A549 (cell line): ENCODE measurements around the gene WDHD1. TPM values are rescaled to one million over a fixed set of nuclear protein-coding genes. Genes with fewer than 3 reads are reported as not detected.
A peak's percentile ranks its signal among the peaks of the same experiment; 100 is the strongest.

Source experiments
- ATAC-seq, 2 experiments: fragments of 200-7000 bp in 1 of 2; fragments of >200 bp in 1 of 2; cut with Nextera tagmentation in 1 of 2; cut with Tn5 transposase in 1 of 2; 3 replicates each; pipeline versions ENCODE4 v1.8.0 to v1.9.1; 2018 to 2020; ENCODE audit warnings: mild to moderate bottlenecking in 1 of 2, moderate library complexity in 1 of 2
- CTCF ChIA-PET: fragments of 300-600 bp; sonication (Branson Sonifier 250); formaldehyde crosslinking; extraction: SDS; loops from one replicate; lab custom pipeline; 2021; ENCODE audit warnings: antibody characterized with exemption, inconsistent platforms; lab: Yijun Ruan, JAX
- POLR2A ChIA-PET: fragments of 350-600 bp; formaldehyde crosslinking; extraction: SDS; loops from one replicate; lab custom pipeline; 2021; ENCODE audit warnings: antibody characterized with exemption, inconsistent platforms; lab: Yijun Ruan, JAX
- DNase-seq, 2 experiments: peaks; one replicate each; pipeline versions ENCODE4 v3.0.0 to v3.0.0-alpha.2; 2011 to 2016; ENCODE audit warnings: low read depth in 1 of 2, low spot score in 1 of 2
- FAIRE-seq: peaks from 2 replicates; lab custom pipeline; 2011; peaks lifted over from hg19 to GRCh38; lab: Jason Lieb, UNC
- H3K27ac ChIP-seq, 2 experiments: fragments of >200 bp; sonication (Bioruptor Twin); formaldehyde crosslinking; 3 replicates each; pipeline ENCODE4 v1.5.1; 2016 to 2017
- H3K4me1 ChIP-seq: fragments of >200 bp; sonication (Bioruptor Twin); formaldehyde crosslinking; 3 replicates; pipeline ENCODE4 v1.6.1; 2016
- H3K4me2 ChIP-seq: fragments of >200 bp; sonication (Bioruptor Twin); formaldehyde crosslinking; 3 replicates; pipeline ENCODE4 v1.6.1; 2016
- H3K4me3 ChIP-seq: fragments of >200 bp; sonication (Bioruptor Twin); formaldehyde crosslinking; 3 replicates; pipeline ENCODE4 v1.5.1; 2016
- H3K9me3 ChIP-seq: fragments of >200 bp; sonication (Bioruptor Twin); formaldehyde crosslinking; 3 replicates; pipeline ENCODE4 v1.6.1; 2016
- CBX2 ChIP-seq: fragments of 200-600 bp; sonication (generic); IDR thresholded peaks from 2 replicates; pipeline ENCODE4 v1.6.1; 2016; ENCODE audit warnings: low read depth, mild to moderate bottlenecking, borderline replicate concordance
- CBX8 ChIP-seq: fragments of 200-600 bp; sonication (generic); IDR thresholded peaks from 2 replicates; pipeline ENCODE4 v1.6.1; 2016
- CHD2 ChIP-seq: fragments of 150-350 bp; IDR thresholded peaks from 2 replicates; pipeline ENCODE4 v1.6.1; 2014; ENCODE audit warnings: low read length; ENCODE audit not compliant: partially characterized antibody
- CHD4 ChIP-seq: fragments of 200-600 bp; sonication (generic); IDR thresholded peaks from 2 replicates; pipeline ENCODE4 v1.6.1; 2016; ENCODE audit warnings: antibody characterized with exemption, mild to moderate bottlenecking, borderline replicate concordance
- EHF ChIP-seq: fragments of 250-450 bp; sonication (Bioruptor Pico); IDR thresholded peaks from 2 replicates; pipeline ENCODE4 v1.5.0; 2020; ENCODE audit warnings: mild to moderate bottlenecking
- FOSL2 ChIP-seq, 2 experiments: fragments of 450-650 bp in 1 of 2; fragments of >200 bp in 1 of 2; sonication (Bioruptor Twin) in 1 of 2; formaldehyde crosslinking; IDR thresholded peaks; 2 replicates each; pipeline versions ENCODE4 v1.5.0 to v1.6.1; 2016 to 2020; ENCODE audit warnings: mild to moderate bottlenecking in 1 of 2, moderate library complexity in 1 of 2
- HDAC2 ChIP-seq: fragments of 200-600 bp; sonication (generic); IDR thresholded peaks from 2 replicates; pipeline ENCODE4 v1.6.1; 2016
- HOXA7 ChIP-seq: fragments of 250-450 bp; sonication (Bioruptor Pico); IDR thresholded peaks from 2 replicates; pipeline ENCODE4 v1.5.0; 2020; ENCODE audit warnings: mild to moderate bottlenecking, moderate library complexity
- HOXB5 ChIP-seq: fragments of 250-450 bp; sonication (Bioruptor Pico); IDR thresholded peaks from 2 replicates; pipeline ENCODE4 v1.5.0; 2020; ENCODE audit warnings: mild to moderate bottlenecking, moderate library complexity
- JUNB ChIP-seq: fragments of >200 bp; sonication (Bioruptor Twin); formaldehyde crosslinking; IDR thresholded peaks from 2 replicates; pipeline ENCODE4 v1.6.1; 2016
- KDM1A ChIP-seq: fragments of 200-600 bp; sonication (generic); IDR thresholded peaks from 2 replicates; pipeline ENCODE4 v1.6.1; 2016; ENCODE audit warnings: low read depth, mild to moderate bottlenecking
- KDM5A ChIP-seq: fragments of 200-600 bp; sonication (generic); IDR thresholded peaks from 2 replicates; pipeline ENCODE4 v1.6.1; 2016; ENCODE audit warnings: antibody characterized with exemption, mild to moderate bottlenecking
- MAFK ChIP-seq: fragments of 450-650 bp; IDR thresholded peaks from 2 replicates; pipeline ENCODE4 v1.6.1; 2014; ENCODE audit not compliant: partially characterized antibody
- MAZ ChIP-seq: fragments of 150-350 bp; IDR thresholded peaks from 2 replicates; pipeline ENCODE4 v1.6.1; 2014; ENCODE audit warnings: antibody characterized with exemption, low read depth, low read length, borderline replicate concordance
- MYC ChIP-seq: IDR thresholded peaks from 2 replicates; pipeline ENCODE4 v1.6.1; 2012; ENCODE audit warnings: mild to moderate bottlenecking, inconsistent platforms, low read length, improper control_type of control experiment, borderline replicate concordance
- NFE2L2 ChIP-seq: fragments of 150-350 bp; conservative IDR thresholded peaks from 2 replicates; pipeline ENCODE4 v1.6.1; 2014; ENCODE audit warnings: low read length
- NPAS2 ChIP-seq: fragments of 250-450 bp; sonication (Bioruptor Pico); IDR thresholded peaks from 2 replicates; pipeline ENCODE4 v1.8.0; 2022; ENCODE audit warnings: mild to moderate bottlenecking, moderate library complexity, borderline replicate concordance
- NR3C1 ChIP-seq: fragments of >200 bp; sonication (Bioruptor Twin); formaldehyde crosslinking; IDR thresholded peaks from 3 replicates; pipeline ENCODE4 v1.6.1; 2017
- PHF8 ChIP-seq: fragments of 200-600 bp; sonication (generic); IDR thresholded peaks from 2 replicates; pipeline ENCODE4 v1.6.1; 2016; ENCODE audit warnings: low read depth, mild to moderate bottlenecking, antibody characterized with exemption, moderate library complexity, borderline replicate concordance
- POLR2A ChIP-seq: IDR thresholded peaks from 2 replicates; pipeline ENCODE4 v1.6.1; 2012; ENCODE audit warnings: mild to moderate bottlenecking, low read length
- POLR2AphosphoS2 ChIP-seq: conservative IDR thresholded peaks from 2 replicates; pipeline ENCODE4 v1.6.1; 2012; ENCODE audit warnings: low read length, improper control_type of control experiment, inconsistent platforms
- RARB ChIP-seq: fragments of 250-450 bp; sonication (Bioruptor Pico); IDR thresholded peaks from 2 replicates; pipeline ENCODE4 v1.8.0; 2021; ENCODE audit warnings: mild to moderate bottlenecking, moderate library complexity
- RFX5 ChIP-seq: fragments of 450-650 bp; IDR thresholded peaks from 2 replicates; pipeline ENCODE4 v1.7.1; 2014; ENCODE audit warnings: antibody characterized with exemption, mild to moderate bottlenecking, moderate library complexity
- SMC3 ChIP-seq: fragments of >200 bp; sonication (Bioruptor Twin); formaldehyde crosslinking; IDR thresholded peaks from 3 replicates; pipeline ENCODE4 v1.6.1; 2018; ENCODE audit warnings: inconsistent platforms
- TFCP2L1 ChIP-seq: fragments of 250-450 bp; sonication (Bioruptor Pico); IDR thresholded peaks from 2 replicates; pipeline ENCODE4 v1.5.0; 2021; ENCODE audit warnings: mild to moderate bottlenecking
- ZFP36 ChIP-seq: fragments of 450-650 bp; IDR thresholded peaks from 2 replicates; pipeline ENCODE4 v1.6.1; 2014; ENCODE audit warnings: borderline replicate concordance; ENCODE audit not compliant: partially characterized antibody
- ZNF302 ChIP-seq: fragments of 250-450 bp; sonication (Bioruptor Pico); IDR thresholded peaks from 2 replicates; pipeline ENCODE4 v1.9.0; 2021; ENCODE audit warnings: inconsistent platforms, mild to moderate bottlenecking, moderate library complexity
- WGBS: methylation state at CpG from one replicate; pipeline ENCODE4 v1.1.6; 2017; ENCODE audit errors: missing lambda C conversion rate; 5-methylcytosine and 5-hydroxymethylcytosine counted together
- polyA plus RNA-seq, 4 experiments: library from polyadenylated mRNA; depleted of rRNA in 3 of 4; stranded (reverse); fragments of >200 nt; fragmentation: RNase III in 1 of 4; extraction: RNeasy Plus Mini Kit Qiagen cat#74134 plus additional on column Dnase treatment in 1 of 4; gene quantifications; 2 replicates in 3 of 4; 3 replicates in 1 of 4; pipeline ENCODE4 v1.2.3, GENCODE V29; 2011 to 2017
- TF ChIP-seq, protein P1 (sequence below): fragments of 200-600 bp; sonication (generic); IDR thresholded peaks from 2 replicates; pipeline ENCODE4 v1.6.1; 2016; ENCODE audit warnings: antibody characterized with exemption, mild to moderate bottlenecking, moderate library complexity
- TF ChIP-seq, protein P2 (sequence below): IDR thresholded peaks from 2 replicates; pipeline ENCODE4 v1.6.1; 2012
- TF ChIP-seq, protein P3 (sequence below): fragments of 150-350 bp; IDR thresholded peaks from 2 replicates; pipeline ENCODE4 v1.6.1; 2014; ENCODE audit warnings: low read depth, mild to moderate bottlenecking, low read length
- TF ChIP-seq, protein P4 (sequence below): IDR thresholded peaks from 2 replicates; pipeline ENCODE4 v1.6.1; 2012
- TF ChIP-seq, protein P5 (sequence below): fragments of >200 bp; sonication (Bioruptor Twin); formaldehyde crosslinking; IDR thresholded peaks from 2 replicates; pipeline ENCODE4 v1.6.1; 2016
- TF ChIP-seq, protein P6 (sequence below): fragments of >200 bp; sonication (Bioruptor Twin); formaldehyde crosslinking; IDR thresholded peaks from 3 replicates; pipeline ENCODE4 v1.5.1; 2016

WDHD1 gene
- polyA plus RNA-seq, 2 of the 4 experiments (the other 2 are of a cell fraction) = 16.3 to 35.6 TPM

DNA sequence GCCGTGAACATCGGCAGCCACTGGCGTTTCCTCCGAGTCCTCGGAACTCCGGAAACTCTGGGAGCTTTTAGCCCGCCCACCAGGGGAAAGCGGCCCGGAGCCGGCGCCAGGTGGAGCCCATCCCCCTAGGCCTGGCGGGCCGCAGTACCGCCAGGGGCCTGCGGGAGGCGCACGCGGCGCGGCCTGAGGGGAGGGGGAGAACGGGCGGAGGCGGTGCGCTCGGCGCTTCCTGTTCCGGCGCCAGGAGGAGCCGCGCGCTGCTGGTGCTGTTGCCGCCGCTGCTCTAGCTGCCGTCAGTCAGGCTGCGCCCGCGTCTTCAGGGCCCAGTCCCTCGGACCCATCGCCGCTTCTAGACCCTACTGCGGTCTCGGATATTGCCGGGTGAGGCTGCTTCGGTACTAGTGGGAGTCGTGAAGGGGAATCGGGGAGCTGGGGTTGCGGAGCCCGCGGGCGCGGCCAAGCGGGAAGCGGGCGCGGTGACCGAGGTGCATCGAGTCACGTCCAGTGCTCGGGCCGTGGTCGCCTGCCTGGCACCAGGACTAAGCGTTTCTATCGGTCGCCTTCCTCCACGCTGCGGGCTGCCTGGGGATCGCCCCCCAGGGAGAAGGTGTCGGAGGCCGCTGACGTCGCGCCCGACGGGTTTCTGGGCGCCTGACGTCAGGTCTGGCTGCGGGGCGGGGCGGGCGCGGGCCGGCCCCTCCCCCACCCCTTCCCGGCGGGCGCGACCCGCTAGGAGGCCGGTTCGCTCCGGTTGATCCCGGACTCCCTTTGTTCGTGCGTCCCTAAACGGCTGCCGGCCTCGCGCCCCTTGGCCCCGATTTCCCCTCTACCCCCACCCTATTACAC is 24.7 kb upstream of the WDHD1 start, which contains the start of gene MAPK1IP1L:
Gene MAPK1IP1L, plus strand, starts transcription at position 225 of the 846 bp plus-strand sequence. CDS start 10,037 bp downstream, outside the sequence.
- peak within 1 kb of the TSS; percentile 81 for H3K4me2 ChIP-seq
- ChIA-PET CTCF (interaction anchor here (0.6 to 3.6 kb wide), 37 partner anchors 9 to 162 kb away, joined by 3 to 28 read pairs (median 5); partner anchors contain the start of genes SOCS4 and WDHD1), POLR2A (interaction anchor here (0.5 to 1.9 kb wide), 23 partner anchors 8 to 305 kb away, joined by 3 to 43 read pairs (median 6); partner anchors contain the start of genes SOCS4 and WDHD1)
- peak within 1 kb of the TSS; percentile 98 to 100 for H3K27ac ChIP-seq
- no peaks in the 10 kb centered on the region for H3K9me3 ChIP-seq
- FAIRE-seq (no peak), ATAC-seq (peak; percentile 95 to 96), DNase-seq (peak; percentile 90 to 91)
- H3K4me1 ChIP-seq = peaks cover 29% of the 10 kb centered on the region
- H3K4me3 ChIP-seq = peak within 1 kb of the TSS; percentile 95
- under 1% methylated on average over 19 of the region's 98 CpGs for WGBS
- TF ChIP-seq MYC (peak; percentile 92), MAFK (no peak), ZNF302 (CRISPR knock-in tag) (no peak), POLR2A (peak; percentile 92), CBX2 (no peak), JUNB (no peak), CHD4 (no peak), KDM5A (no peak), HDAC2 (no peak), RARB (peak; percentile 76), CHD2 (peak; percentile 70), FOSL2 (IDR thresholded peaks at IDR 0.05) (no peak), FOSL2 (CRISPR knock-in tag; IDR thresholded peaks at IDR 0.05) (no peak), RFX5 (no peak; the same call in 1 of the 2 replicates), MAZ (peak; percentile 98), POLR2AphosphoS2 (no peak; the same call in 1 of the 2 replicates), TFCP2L1 (peak; percentile 46; the same call in 1 of the 2 replicates), HOXA7 (CRISPR knock-in tag) (no peak), HOXB5 (no peak), KDM1A (no peak), NR3C1 (no peak), EHF (peak; percentile 53; the same call in 1 of the 2 replicates), PHF8 (peak; percentile 96), NPAS2 (CRISPR knock-in tag) (no peak), CBX8 (no peak), NFE2L2 (no peak), SMC3 (peak; percentile 45), ZFP36 (no peak)
- TF ChIP-seq, protein P1, sequence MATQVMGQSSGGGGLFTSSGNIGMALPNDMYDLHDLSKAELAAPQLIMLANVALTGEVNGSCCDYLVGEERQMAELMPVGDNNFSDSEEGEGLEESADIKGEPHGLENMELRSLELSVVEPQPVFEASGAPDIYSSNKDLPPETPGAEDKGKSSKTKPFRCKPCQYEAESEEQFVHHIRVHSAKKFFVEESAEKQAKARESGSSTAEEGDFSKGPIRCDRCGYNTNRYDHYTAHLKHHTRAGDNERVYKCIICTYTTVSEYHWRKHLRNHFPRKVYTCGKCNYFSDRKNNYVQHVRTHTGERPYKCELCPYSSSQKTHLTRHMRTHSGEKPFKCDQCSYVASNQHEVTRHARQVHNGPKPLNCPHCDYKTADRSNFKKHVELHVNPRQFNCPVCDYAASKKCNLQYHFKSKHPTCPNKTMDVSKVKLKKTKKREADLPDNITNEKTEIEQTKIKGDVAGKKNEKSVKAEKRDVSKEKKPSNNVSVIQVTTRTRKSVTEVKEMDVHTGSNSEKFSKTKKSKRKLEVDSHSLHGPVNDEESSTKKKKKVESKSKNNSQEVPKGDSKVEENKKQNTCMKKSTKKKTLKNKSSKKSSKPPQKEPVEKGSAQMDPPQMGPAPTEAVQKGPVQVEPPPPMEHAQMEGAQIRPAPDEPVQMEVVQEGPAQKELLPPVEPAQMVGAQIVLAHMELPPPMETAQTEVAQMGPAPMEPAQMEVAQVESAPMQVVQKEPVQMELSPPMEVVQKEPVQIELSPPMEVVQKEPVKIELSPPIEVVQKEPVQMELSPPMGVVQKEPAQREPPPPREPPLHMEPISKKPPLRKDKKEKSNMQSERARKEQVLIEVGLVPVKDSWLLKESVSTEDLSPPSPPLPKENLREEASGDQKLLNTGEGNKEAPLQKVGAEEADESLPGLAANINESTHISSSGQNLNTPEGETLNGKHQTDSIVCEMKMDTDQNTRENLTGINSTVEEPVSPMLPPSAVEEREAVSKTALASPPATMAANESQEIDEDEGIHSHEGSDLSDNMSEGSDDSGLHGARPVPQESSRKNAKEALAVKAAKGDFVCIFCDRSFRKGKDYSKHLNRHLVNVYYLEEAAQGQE = peak; percentile 9; the same call in 1 of the 2 replicates
- TF ChIP-seq, protein P2, sequence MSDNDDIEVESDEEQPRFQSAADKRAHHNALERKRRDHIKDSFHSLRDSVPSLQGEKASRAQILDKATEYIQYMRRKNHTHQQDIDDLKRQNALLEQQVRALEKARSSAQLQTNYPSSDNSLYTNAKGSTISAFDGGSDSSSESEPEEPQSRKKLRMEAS = peak; percentile 88
- TF ChIP-seq, protein P3, sequence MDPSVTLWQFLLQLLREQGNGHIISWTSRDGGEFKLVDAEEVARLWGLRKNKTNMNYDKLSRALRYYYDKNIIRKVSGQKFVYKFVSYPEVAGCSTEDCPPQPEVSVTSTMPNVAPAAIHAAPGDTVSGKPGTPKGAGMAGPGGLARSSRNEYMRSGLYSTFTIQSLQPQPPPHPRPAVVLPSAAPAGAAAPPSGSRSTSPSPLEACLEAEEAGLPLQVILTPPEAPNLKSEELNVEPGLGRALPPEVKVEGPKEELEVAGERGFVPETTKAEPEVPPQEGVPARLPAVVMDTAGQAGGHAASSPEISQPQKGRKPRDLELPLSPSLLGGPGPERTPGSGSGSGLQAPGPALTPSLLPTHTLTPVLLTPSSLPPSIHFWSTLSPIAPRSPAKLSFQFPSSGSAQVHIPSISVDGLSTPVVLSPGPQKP = no peak
- TF ChIP-seq, protein P4, sequence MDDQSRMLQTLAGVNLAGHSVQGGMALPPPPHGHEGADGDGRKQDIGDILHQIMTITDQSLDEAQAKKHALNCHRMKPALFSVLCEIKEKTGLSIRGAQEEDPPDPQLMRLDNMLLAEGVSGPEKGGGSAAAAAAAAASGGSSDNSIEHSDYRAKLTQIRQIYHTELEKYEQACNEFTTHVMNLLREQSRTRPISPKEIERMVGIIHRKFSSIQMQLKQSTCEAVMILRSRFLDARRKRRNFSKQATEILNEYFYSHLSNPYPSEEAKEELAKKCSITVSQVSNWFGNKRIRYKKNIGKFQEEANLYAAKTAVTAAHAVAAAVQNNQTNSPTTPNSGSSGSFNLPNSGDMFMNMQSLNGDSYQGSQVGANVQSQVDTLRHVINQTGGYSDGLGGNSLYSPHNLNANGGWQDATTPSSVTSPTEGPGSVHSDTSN = 0 out of 2 replicates have a peak, but pooled peaks have one; percentile 27
- TF ChIP-seq, protein P5, sequence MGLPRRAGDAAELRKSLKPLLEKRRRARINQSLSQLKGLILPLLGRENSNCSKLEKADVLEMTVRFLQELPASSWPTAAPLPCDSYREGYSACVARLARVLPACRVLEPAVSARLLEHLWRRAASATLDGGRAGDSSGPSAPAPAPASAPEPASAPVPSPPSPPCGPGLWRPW = no peak
- TF ChIP-seq, protein P6, sequence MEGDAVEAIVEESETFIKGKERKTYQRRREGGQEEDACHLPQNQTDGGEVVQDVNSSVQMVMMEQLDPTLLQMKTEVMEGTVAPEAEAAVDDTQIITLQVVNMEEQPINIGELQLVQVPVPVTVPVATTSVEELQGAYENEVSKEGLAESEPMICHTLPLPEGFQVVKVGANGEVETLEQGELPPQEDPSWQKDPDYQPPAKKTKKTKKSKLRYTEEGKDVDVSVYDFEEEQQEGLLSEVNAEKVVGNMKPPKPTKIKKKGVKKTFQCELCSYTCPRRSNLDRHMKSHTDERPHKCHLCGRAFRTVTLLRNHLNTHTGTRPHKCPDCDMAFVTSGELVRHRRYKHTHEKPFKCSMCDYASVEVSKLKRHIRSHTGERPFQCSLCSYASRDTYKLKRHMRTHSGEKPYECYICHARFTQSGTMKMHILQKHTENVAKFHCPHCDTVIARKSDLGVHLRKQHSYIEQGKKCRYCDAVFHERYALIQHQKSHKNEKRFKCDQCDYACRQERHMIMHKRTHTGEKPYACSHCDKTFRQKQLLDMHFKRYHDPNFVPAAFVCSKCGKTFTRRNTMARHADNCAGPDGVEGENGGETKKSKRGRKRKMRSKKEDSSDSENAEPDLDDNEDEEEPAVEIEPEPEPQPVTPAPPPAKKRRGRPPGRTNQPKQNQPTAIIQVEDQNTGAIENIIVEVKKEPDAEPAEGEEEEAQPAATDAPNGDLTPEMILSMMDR = peak; percentile 88
